HUES64 (cell line): Measurements from ENCODE around the gene PCCA.

Experiments
- H3K27ac ChIP-seq: 2 replicates; pipeline ENCODE4 v1.7.0; 2013; ENCODE audit warnings: low read depth, low read length, inconsistent platforms
- H3K27me3 ChIP-seq: 2 replicates; pipeline ENCODE4 v1.6.1; 2013; ENCODE audit warnings: mild to moderate bottlenecking, low read length; ENCODE audit not compliant: insufficient read depth
- H3K36me3 ChIP-seq: 2 replicates; pipeline ENCODE4 v1.6.1; 2013; ENCODE audit warnings: mild to moderate bottlenecking, low read length; ENCODE audit not compliant: insufficient read depth
- H3K4me1 ChIP-seq: 2 replicates; pipeline ENCODE4 v1.6.1; 2013; ENCODE audit warnings: mild to moderate bottlenecking, low read length, moderate library complexity; ENCODE audit not compliant: insufficient read depth
- H3K4me3 ChIP-seq: 2 replicates; pipeline ENCODE4 v1.5.1; 2013; ENCODE audit warnings: mild to moderate bottlenecking, low read length, moderate library complexity
- H3K9ac ChIP-seq: 2 replicates; pipeline ENCODE4 v1.6.1; 2013; ENCODE audit warnings: mild to moderate bottlenecking, low read depth, low read length
- H3K9me3 ChIP-seq: 2 replicates; pipeline ENCODE4 v1.6.1; 2013; ENCODE audit warnings: low read depth, low read length; ENCODE audit not compliant: insufficient read depth
- WGBS: fragments of 150-250, 120-280 bp; methylation state at CpG from one replicate; pipeline ENCODE4 v1.1.7; 2013; ENCODE audit warnings: missing lambda C conversion rate; 5-methylcytosine and 5-hydroxymethylcytosine counted together

The PCCA gene

GRCh38 chr13:100339411-100339940 is 250.6 kb downstream of the PCCA start:
- no peak overlapping the region for H3K4me3 ChIP-seq
- no peak overlapping the region for H3K9ac ChIP-seq
- H3K27ac ChIP-seq, result no peak overlapping the region
- 0 out of 2 replicates have a peak, but pooled peaks cover 4% of the 10 kb centered on the region for H3K4me1 ChIP-seq
- 92% methylated on average over 8 of the region's 8 CpGs for WGBS
- no peaks in the 10 kb centered on the region for H3K27me3 ChIP-seq
- H3K36me3 ChIP-seq, result peaks cover 26% of the 10 kb centered on the region
- peaks cover 8% of the 10 kb centered on the region for H3K9me3 ChIP-seq

GRCh38 chr13:100340865-100341264 is 252.0 kb downstream of the PCCA start:
- Histone ChIP-seq H3K9ac (no peak overlapping the region), H3K36me3 (peaks cover 23% of the 10 kb centered on the region), H3K27ac (no peak overlapping the region), H3K4me1 (0 out of 2 replicates have a peak, but pooled peaks cover 4% of the 10 kb centered on the region), H3K9me3 (no peaks in the 10 kb centered on the region), H3K27me3 (no peaks in the 10 kb centered on the region), H3K4me3 (no peak overlapping the region)
- 96% methylated on average over 2 of the region's 2 CpGs for WGBS

GRCh38 chr13:100341327-100341726 is 252.4 kb downstream of the PCCA start:
- Histone ChIP-seq H3K4me3 (no peak overlapping the region), H3K9me3 (no peaks in the 10 kb centered on the region), H3K4me1 (0 out of 2 replicates have a peak, but pooled peaks cover 4% of the 10 kb centered on the region), H3K9ac (no peak overlapping the region), H3K27me3 (no peaks in the 10 kb centered on the region), H3K36me3 (peaks cover 25% of the 10 kb centered on the region), H3K27ac (no peak overlapping the region)
- 94% methylated on average over 6 of the region's 6 CpGs for WGBS

- H3K4me1 ChIP-seq, result peaks cover 7% of the 10 kb centered on the region; the same call in 1 of the 2 replicates
- WGBS, result 87% methylated on average over 4 of the region's 4 CpGs
- H3K27ac ChIP-seq, result no peak overlapping the region
- no peak overlapping the region for H3K4me3 ChIP-seq
- no peak overlapping the region for H3K9ac ChIP-seq
- H3K36me3 ChIP-seq, result peaks cover 26% of the 10 kb centered on the region
- no peaks in the 10 kb centered on the region for H3K9me3 ChIP-seq
- H3K27me3 ChIP-seq, result no peaks in the 10 kb centered on the region
These were observed 255.7 kb downstream of the PCCA start for GRCh38 chr13:100344544-100344943.

GRCh38 chr13:100347968-100348367 is 259.1 kb downstream of the PCCA start:
- Histone ChIP-seq H3K27ac (no peak overlapping the region), H3K4me3 (no peak overlapping the region), H3K36me3 (peaks cover 15% of the 10 kb centered on the region; the same call in 1 of the 2 replicates), H3K4me1 (peaks cover 7% of the 10 kb centered on the region; the same call in 1 of the 2 replicates), H3K9ac (no peak overlapping the region), H3K9me3 (no peaks in the 10 kb centered on the region), H3K27me3 (no peaks in the 10 kb centered on the region)
- WGBS, result 95% methylated on average over 3 of the region's 3 CpGs

GRCh38 chr13:100349594-100349993 is 260.7 kb downstream of the PCCA start:
- Histone ChIP-seq H3K27me3 (no peaks in the 10 kb centered on the region), H3K4me3 (no peak overlapping the region), H3K4me1 (peaks cover 7% of the 10 kb centered on the region; the same call in 1 of the 2 replicates), H3K9ac (no peak overlapping the region), H3K27ac (no peak overlapping the region), H3K9me3 (no peaks in the 10 kb centered on the region), H3K36me3 (peaks cover 10% of the 10 kb centered on the region; the same call in 1 of the 2 replicates)
- WGBS, result 87% methylated on average over 3 of the region's 3 CpGs

GRCh38 chr13:100350601-100351000 is 261.7 kb downstream of the PCCA start:
- Histone ChIP-seq H3K9me3 (no peaks in the 10 kb centered on the region), H3K27ac (no peak overlapping the region), H3K36me3 (0 out of 2 replicates have a peak, but pooled peaks cover 4% of the 10 kb centered on the region), H3K4me1 (peaks cover 7% of the 10 kb centered on the region; the same call in 1 of the 2 replicates), H3K4me3 (no peak overlapping the region), H3K9ac (no peak overlapping the region), H3K27me3 (no peaks in the 10 kb centered on the region)

- Histone ChIP-seq H3K4me1 (peaks cover 6% of the 10 kb centered on the region; the same call in 1 of the 2 replicates), H3K9ac (no peak overlapping the region), H3K27ac (no peak overlapping the region), H3K9me3 (no peaks in the 10 kb centered on the region), H3K4me3 (no peak overlapping the region), H3K27me3 (no peaks in the 10 kb centered on the region), H3K36me3 (no peaks in the 10 kb centered on the region)
- no CpG with 5 or more reads among the region's 1 CpG for WGBS
These were observed 267.5 kb downstream of the PCCA start for GRCh38 chr13:100356426-100356825.

GRCh38 chr13:100356889-100357288 is 268.0 kb downstream of the PCCA start:
- Histone ChIP-seq H3K4me1 (peaks cover 6% of the 10 kb centered on the region; the same call in 1 of the 2 replicates), H3K9me3 (no peaks in the 10 kb centered on the region), H3K36me3 (no peaks in the 10 kb centered on the region), H3K9ac (no peak overlapping the region), H3K4me3 (no peak overlapping the region), H3K27ac (no peak overlapping the region), H3K27me3 (no peaks in the 10 kb centered on the region)
- WGBS, result 80% methylated on average over 3 of the region's 3 CpGs

- Histone ChIP-seq H3K27ac (no peak overlapping the region), H3K27me3 (no peaks in the 10 kb centered on the region), H3K4me1 (peaks cover 8% of the 10 kb centered on the region), H3K9ac (no peak overlapping the region), H3K4me3 (no peak overlapping the region), H3K36me3 (no peaks in the 10 kb centered on the region), H3K9me3 (no peaks in the 10 kb centered on the region)
- 82% methylated on average over 1 of the region's 1 CpG for WGBS
These were observed 268.9 kb downstream of the PCCA start for GRCh38 chr13:100357764-100358163.

- Histone ChIP-seq H3K27ac (no peak overlapping the region), H3K9ac (no peak overlapping the region), H3K4me1 (peaks cover 18% of the 10 kb centered on the region), H3K9me3 (no peaks in the 10 kb centered on the region), H3K27me3 (no peaks in the 10 kb centered on the region), H3K4me3 (no peak overlapping the region), H3K36me3 (no peaks in the 10 kb centered on the region)
- WGBS, result 88% methylated on average over 2 of the region's 2 CpGs
These were observed 272.6 kb downstream of the PCCA start for GRCh38 chr13:100361504-100361903.

- Histone ChIP-seq H3K27ac (no peak overlapping the region), H3K9ac (no peak overlapping the region), H3K4me1 (peaks cover 16% of the 10 kb centered on the region), H3K9me3 (no peaks in the 10 kb centered on the region), H3K4me3 (no peak overlapping the region), H3K36me3 (no peaks in the 10 kb centered on the region), H3K27me3 (no peaks in the 10 kb centered on the region)
- no CpG with 5 or more reads among the region's 2 CpGs for WGBS
These were observed 273.5 kb downstream of the PCCA start for GRCh38 chr13:100362371-100362770.
